SK-N-SH (cell line): Measurements from ENCODE around the gene CSNK1D. TPM values are rescaled to one million over a fixed set of nuclear protein-coding genes. Genes with fewer than 3 reads are reported as not detected.

Experiments used
- CTCF ChIA-PET: fragments of 300-600, 350-600 bp; formaldehyde crosslinking; extraction: SDS; loops from one replicate; lab custom pipeline; 2021; lab: Yijun Ruan, JAX
- POLR2A ChIA-PET: fragments of 350-600 bp; sonication (Branson Sonifier 250); formaldehyde crosslinking; extraction: SDS; loops from one replicate; lab custom pipeline; 2020; ENCODE audit warnings: antibody characterized with exemption, inconsistent platforms; lab: Yijun Ruan, JAX
- DNase-seq: peaks from one replicate; pipeline ENCODE4 v3.0.0; 2012
- H2AFZ ChIP-seq: fragments of 200-600 bp; sonication (generic); 2 replicates; pipeline ENCODE4 v1.8.1; 2016; ENCODE audit warnings: antibody characterized with exemption, mild to moderate bottlenecking, low read depth
- H3F3A ChIP-seq: fragments of 200-600 bp; sonication (generic); replicated peaks from 2 replicates; pipeline ENCODE3; 2016; ENCODE audit warnings: antibody characterized with exemption, mild to moderate bottlenecking; ENCODE audit not compliant: insufficient read depth
- H3K27ac ChIP-seq, 2 experiments: fragments of 200-500 bp in 1 of 2; fragments of 200-600 bp in 1 of 2; sonication (Bioruptor generic) in 1 of 2; sonication (generic), shearing (Covaris generic) in 1 of 2; 2 replicates each; pipeline versions ENCODE4 v1.5.1 to v1.6.1; 2014 to 2016; ENCODE audit warnings: low read depth in 2 of 2, inconsistent platforms in 1 of 2, low read length in 1 of 2, mild to moderate bottlenecking in 1 of 2, mixed read lengths in 1 of 2
- H3K27me3 ChIP-seq: fragments of 200-600 bp; sonication (generic), shearing (Covaris generic); 2 replicates; pipeline ENCODE4 v1.6.1; 2016; ENCODE audit warnings: mixed run types; ENCODE audit not compliant: insufficient read depth
- H3K36me3 ChIP-seq, 2 experiments: fragments of 200-500 bp in 1 of 2; fragments of 200-600 bp in 1 of 2; sonication (Bioruptor generic) in 1 of 2; sonication (generic) in 1 of 2; replicated peaks in 1 of 2; 2 replicates each; pipeline versions ENCODE3 to v1.5.1; 2014 to 2016; ENCODE audit warnings: low read length in 1 of 2, mild to moderate bottlenecking in 1 of 2; ENCODE audit not compliant: insufficient read depth in 2 of 2, control insufficient read depth in 1 of 2
- H3K4me1 ChIP-seq, 2 experiments: fragments of 200-500 bp in 1 of 2; fragments of 200-600 bp in 1 of 2; sonication (Bioruptor generic) in 1 of 2; sonication (generic), shearing (Covaris generic) in 1 of 2; 2 replicates each; pipeline versions ENCODE4 v1.5.1 to v1.6.1; 2014 to 2016; ENCODE audit warnings: low read depth in 1 of 2, low read length in 1 of 2, mixed run types in 1 of 2; ENCODE audit not compliant: insufficient read depth in 2 of 2, control insufficient read depth in 1 of 2
- H3K4me2 ChIP-seq: fragments of 200-600 bp; sonication (generic), shearing (Covaris generic); 2 replicates; pipeline ENCODE4 v1.6.1; 2017; ENCODE audit warnings: mixed run types
- H3K4me3 ChIP-seq, 2 experiments: fragments of 200-500 bp in 1 of 2; fragments of 200-600 bp in 1 of 2; sonication (Bioruptor generic) in 1 of 2; sonication (generic), shearing (Covaris generic) in 1 of 2; 2 replicates each; pipeline versions ENCODE4 v1.5.1 to v1.8.1; 2014 to 2016; ENCODE audit warnings: low read depth in 2 of 2, inconsistent platforms in 1 of 2, low read length in 1 of 2, mild to moderate bottlenecking in 1 of 2, mixed read lengths in 1 of 2, moderate library complexity in 1 of 2
- H3K79me2 ChIP-seq: fragments of 200-600 bp; sonication (generic); 2 replicates; pipeline ENCODE4 v1.8.1; 2017; ENCODE audit warnings: mild to moderate bottlenecking; ENCODE audit not compliant: insufficient read depth
- H3K9ac ChIP-seq: fragments of 200-600 bp; sonication (generic); 2 replicates; pipeline ENCODE4 v1.6.1; 2017; ENCODE audit warnings: mixed run types
- H3K9me2 ChIP-seq: fragments of 200-600 bp; sonication (generic); 2 replicates; pipeline ENCODE4 v1.6.1; 2017; ENCODE audit warnings: mixed run types
- H3K9me3 ChIP-seq: fragments of 200-600 bp; sonication (generic); 2 replicates; pipeline ENCODE4 v1.6.1; 2017; ENCODE audit warnings: mixed run types, mild to moderate bottlenecking, moderate library complexity
- H4K20me1 ChIP-seq: fragments of 200-600 bp; sonication (generic); 2 replicates; pipeline ENCODE4 v1.6.1; 2017; ENCODE audit warnings: mild to moderate bottlenecking, mixed run types; ENCODE audit not compliant: insufficient read depth
- EP300 ChIP-seq, 2 experiments: IDR thresholded peaks; 2 replicates each; pipeline versions ENCODE4 v1.4.0 to v1.6.1; 2012; ENCODE audit warnings: borderline replicate concordance in 1 of 2, low read depth in 1 of 2, low read length in 1 of 2
- EZH2phosphoT487 ChIP-seq: fragments of 200-600 bp; sonication (generic); IDR thresholded peaks from 2 replicates; pipeline ENCODE4 v1.6.1; 2017; ENCODE audit warnings: low read depth, mixed run types, mild to moderate bottlenecking, antibody characterized with exemption, moderate library complexity, borderline replicate concordance
- FOXM1 ChIP-seq: IDR thresholded peaks from 2 replicates; pipeline ENCODE4 v1.4.0; 2012; ENCODE audit warnings: low read depth, mild to moderate bottlenecking
- GABPA ChIP-seq: IDR thresholded peaks from 2 replicates; pipeline ENCODE4 v1.4.0; 2012; ENCODE audit warnings: low read depth, mild to moderate bottlenecking
- NRF1 ChIP-seq: IDR thresholded peaks from 2 replicates; pipeline ENCODE4 v1.6.1; 2012; ENCODE audit warnings: low read depth, mild to moderate bottlenecking, low read length
- RAD21 ChIP-seq: IDR thresholded peaks from 2 replicates; pipeline ENCODE4 v1.6.1; 2012; ENCODE audit warnings: mild to moderate bottlenecking, low read length
- RFX5 ChIP-seq: IDR thresholded peaks from 2 replicates; pipeline ENCODE4 v1.6.1; 2012; ENCODE audit warnings: mild to moderate bottlenecking, improper control_type of control experiment, low read length
- RXRA ChIP-seq: IDR thresholded peaks from 2 replicates; pipeline ENCODE4 v1.4.0; 2012; ENCODE audit warnings: low read depth, mild to moderate bottlenecking, borderline replicate concordance
- TAF1 ChIP-seq: IDR thresholded peaks from 2 replicates; pipeline ENCODE4 v1.6.1; 2012; ENCODE audit warnings: low read depth, mild to moderate bottlenecking, low read length, moderate library complexity, borderline replicate concordance
- TCF12 ChIP-seq: IDR thresholded peaks from 2 replicates; pipeline ENCODE4 v1.4.0; 2012
- WGBS: methylation state at CpG from one replicate; pipeline ENCODE4 v1.1.6; 2017; ENCODE audit warnings: low lambda C conversion rate; 5-methylcytosine and 5-hydroxymethylcytosine counted together
- polyA plus RNA-seq, 3 experiments: library from polyadenylated mRNA; depleted of rRNA; stranded (reverse); fragments of >200 nt; gene quantifications; 2 replicates each; pipeline ENCODE4 v1.2.3, GENCODE V29; 2012
- TF ChIP-seq, protein P1 (sequence below): fragments of 150-350 bp; IDR thresholded peaks from 2 replicates; pipeline ENCODE4 v1.6.1; 2017; ENCODE audit warnings: antibody characterized with exemption, low read length, low read depth, borderline replicate concordance
- TF ChIP-seq, protein P2 (sequence below): IDR thresholded peaks from 2 replicates; pipeline ENCODE4 v1.6.1; 2012; ENCODE audit warnings: mild to moderate bottlenecking, low read depth, low read length, moderate library complexity
- TF ChIP-seq, protein P3 (sequence below): IDR thresholded peaks from 2 replicates; pipeline ENCODE4 v1.4.0; 2012; ENCODE audit warnings: low read depth, borderline replicate concordance
- TF ChIP-seq, protein P4 (sequence below): fragments of 200-600 bp; sonication (generic); IDR thresholded peaks from 2 replicates; pipeline ENCODE4 v1.6.1; 2017; ENCODE audit warnings: antibody characterized with exemption, mild to moderate bottlenecking, moderate library complexity

The CSNK1D gene
- polyA plus RNA-seq, 1 of the 3 experiments (the other 2 are of a cell fraction) = 216 TPM

DNA sequence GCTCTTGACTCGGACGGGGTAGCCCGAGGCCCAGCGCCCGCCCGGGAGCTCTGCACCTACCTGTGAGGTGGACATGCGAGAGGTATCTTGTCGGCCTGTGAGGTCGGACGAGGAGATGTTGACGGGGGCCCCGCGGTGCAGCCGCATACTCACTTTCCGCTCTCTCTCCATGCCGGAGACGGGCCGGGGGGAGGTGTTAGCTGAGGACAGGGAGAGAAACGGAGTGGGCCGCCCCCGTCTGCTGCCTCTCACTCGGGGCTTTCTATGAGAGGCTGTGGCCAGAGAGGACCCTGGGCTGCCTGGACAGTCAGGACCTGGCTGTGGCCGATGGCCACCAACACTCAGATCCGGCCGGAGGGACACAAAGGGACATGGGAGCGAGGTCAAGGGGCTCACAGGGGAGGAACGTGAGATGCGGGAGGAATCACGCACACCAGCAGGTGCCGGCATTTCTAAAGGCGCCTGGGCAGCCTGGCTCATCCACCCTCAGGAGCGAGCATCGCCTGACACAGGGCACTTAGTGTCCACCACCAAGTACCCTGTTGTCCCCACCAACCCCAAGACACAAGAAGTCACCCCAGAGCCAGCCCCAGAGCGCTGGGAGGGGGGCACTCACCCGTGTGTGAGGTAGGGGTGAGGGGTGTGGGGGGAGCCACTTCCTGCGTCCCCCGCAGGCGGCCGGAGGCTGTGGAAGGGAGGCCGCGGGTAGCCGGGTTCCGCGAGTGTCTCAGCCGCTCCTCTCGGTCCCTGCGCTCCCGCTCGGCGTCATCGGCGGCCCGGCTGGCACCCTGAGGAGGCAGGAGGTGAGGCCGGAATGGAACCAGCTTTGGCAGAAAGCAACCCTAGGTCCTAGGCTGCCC, 24.5 kb downstream of the CSNK1D start:
- POLR2A ChIA-PET = interaction anchor here (0.6 to 1.5 kb wide), 2 partner anchors 13 to 18 kb away, joined by 3 read pairs; no protein-coding TSS in a partner anchor
- H3K9me3 ChIP-seq = no peaks in the 10 kb centered on the region
- no peak overlapping the region for H3K4me3 ChIP-seq
- H3K79me2 ChIP-seq = peaks cover 86% of the 10 kb centered on the region
- WGBS = 96% methylated on average over 48 of the region's 54 CpGs
- no peak for TF ChIP-seq RFX5
- TF ChIP-seq GABPA = no peak
- TF ChIP-seq EP300 (IDR thresholded peaks at IDR 0.05; ENCODE audit: borderline replicate concordance in 1 of 2, low read depth in 1 of 2, low read length in 1 of 2) = no peak
- no peak for TF ChIP-seq TCF12
- no peak for TF ChIP-seq FOXM1
- TF ChIP-seq NRF1 = no peak
- no peak for TF ChIP-seq EZH2phosphoT487
- no peak overlapping the region for H3K27ac ChIP-seq
- H3F3A ChIP-seq = peaks cover 46% of the 10 kb centered on the region
- H2AFZ ChIP-seq = no peak overlapping the region
- H3K36me3 ChIP-seq = peaks cover 66 to 94% of the 10 kb centered on the region in 2 experiments
- peak; percentile 46 for DNase-seq
- no peaks in the 10 kb centered on the region for H3K9me2 ChIP-seq
- H3K4me1 ChIP-seq = peaks cover 0 to 13% of the 10 kb centered on the region in 2 experiments; a peak in 3 of 4 replicates
- CTCF ChIA-PET = interaction anchor here (2.2 kb wide), 1 partner anchor 13 kb away, joined by 10 read pairs; no protein-coding TSS in a partner anchor
- peaks cover 96% of the 10 kb centered on the region for H4K20me1 ChIP-seq
- no peak overlapping the region for H3K4me2 ChIP-seq
- no peaks in the 10 kb centered on the region for H3K27me3 ChIP-seq
- no peak overlapping the region for H3K9ac ChIP-seq

DNA sequence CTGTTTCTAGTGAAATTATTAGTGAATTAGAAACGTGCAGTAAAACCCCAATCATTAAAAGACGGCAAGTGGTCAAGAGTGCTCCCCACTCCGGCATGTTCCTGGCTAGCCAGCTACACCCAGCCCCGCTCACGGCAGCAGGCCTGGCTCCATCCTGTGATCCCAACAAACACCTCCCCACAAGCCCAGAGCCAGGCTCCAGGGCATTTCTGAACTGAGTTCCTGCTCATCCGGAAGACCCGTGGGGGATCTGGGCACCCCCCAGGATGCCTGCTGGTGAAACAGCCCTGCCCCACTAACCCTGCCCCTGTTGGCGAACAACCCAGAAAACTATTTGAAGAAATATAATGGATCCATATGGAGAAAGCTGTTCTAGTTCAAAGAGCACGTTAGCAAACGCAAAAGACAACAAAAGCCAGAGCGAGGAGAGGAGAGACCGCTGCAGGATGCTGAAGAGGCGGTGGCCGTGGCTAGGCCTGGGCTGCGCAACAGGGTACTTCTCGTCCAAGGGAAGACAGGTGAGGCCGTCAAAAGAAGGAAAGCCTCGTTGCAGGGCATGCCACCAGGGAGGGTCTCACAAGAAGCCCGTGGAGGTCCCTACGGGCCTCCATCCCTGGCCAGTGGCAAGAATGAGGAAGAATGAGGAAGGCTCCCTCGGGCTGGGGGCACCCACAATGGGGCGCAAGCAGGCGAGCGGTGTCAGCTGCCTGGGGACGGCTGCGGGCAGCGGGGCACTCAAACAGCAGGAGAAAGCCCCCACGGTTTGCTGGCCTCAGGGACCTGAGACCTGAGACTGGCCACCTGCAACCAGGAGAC, 25.4 kb downstream of the CSNK1D start:
- WGBS = 90% methylated on average over 28 of the region's 28 CpGs
- peaks cover 56% of the 10 kb centered on the region for H3F3A ChIP-seq
- no peak overlapping the region for H3K9ac ChIP-seq
- DNase-seq = peak; percentile 42
- peaks cover 100% of the 10 kb centered on the region for H4K20me1 ChIP-seq
- H3K79me2 ChIP-seq = peaks cover 90% of the 10 kb centered on the region
- H3K27me3 ChIP-seq = no peaks in the 10 kb centered on the region
- H3K9me3 ChIP-seq = no peaks in the 10 kb centered on the region
- H3K36me3 ChIP-seq = peaks cover 67 to 98% of the 10 kb centered on the region in 2 experiments
- CTCF ChIA-PET = interaction anchor here (0.7 to 2.2 kb wide), 3 partner anchors 10 to 50 kb away, joined by 3 to 10 read pairs (median 5); no protein-coding TSS in a partner anchor
- H2AFZ ChIP-seq = no peak overlapping the region
- POLR2A ChIA-PET = interaction anchor here (0.6 kb wide), 1 partner anchor 17 kb away, joined by 3 read pairs; no protein-coding TSS in a partner anchor
- H3K4me2 ChIP-seq = no peak overlapping the region
- H3K4me1 ChIP-seq = peaks cover 8 to 13% of the 10 kb centered on the region in 2 experiments; a peak in 3 of 4 replicates
- no peak overlapping the region for H3K27ac ChIP-seq
- no peaks in the 10 kb centered on the region for H3K9me2 ChIP-seq
- H3K4me3 ChIP-seq = no peak overlapping the region
- no peak for TF ChIP-seq TAF1
- no peak for TF ChIP-seq TCF12
- TF ChIP-seq, protein P1, sequence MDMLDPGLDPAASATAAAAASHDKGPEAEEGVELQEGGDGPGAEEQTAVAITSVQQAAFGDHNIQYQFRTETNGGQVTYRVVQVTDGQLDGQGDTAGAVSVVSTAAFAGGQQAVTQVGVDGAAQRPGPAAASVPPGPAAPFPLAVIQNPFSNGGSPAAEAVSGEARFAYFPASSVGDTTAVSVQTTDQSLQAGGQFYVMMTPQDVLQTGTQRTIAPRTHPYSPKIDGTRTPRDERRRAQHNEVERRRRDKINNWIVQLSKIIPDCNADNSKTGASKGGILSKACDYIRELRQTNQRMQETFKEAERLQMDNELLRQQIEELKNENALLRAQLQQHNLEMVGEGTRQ = no peak
- TF ChIP-seq RXRA = no peak
- TF ChIP-seq, protein P2, sequence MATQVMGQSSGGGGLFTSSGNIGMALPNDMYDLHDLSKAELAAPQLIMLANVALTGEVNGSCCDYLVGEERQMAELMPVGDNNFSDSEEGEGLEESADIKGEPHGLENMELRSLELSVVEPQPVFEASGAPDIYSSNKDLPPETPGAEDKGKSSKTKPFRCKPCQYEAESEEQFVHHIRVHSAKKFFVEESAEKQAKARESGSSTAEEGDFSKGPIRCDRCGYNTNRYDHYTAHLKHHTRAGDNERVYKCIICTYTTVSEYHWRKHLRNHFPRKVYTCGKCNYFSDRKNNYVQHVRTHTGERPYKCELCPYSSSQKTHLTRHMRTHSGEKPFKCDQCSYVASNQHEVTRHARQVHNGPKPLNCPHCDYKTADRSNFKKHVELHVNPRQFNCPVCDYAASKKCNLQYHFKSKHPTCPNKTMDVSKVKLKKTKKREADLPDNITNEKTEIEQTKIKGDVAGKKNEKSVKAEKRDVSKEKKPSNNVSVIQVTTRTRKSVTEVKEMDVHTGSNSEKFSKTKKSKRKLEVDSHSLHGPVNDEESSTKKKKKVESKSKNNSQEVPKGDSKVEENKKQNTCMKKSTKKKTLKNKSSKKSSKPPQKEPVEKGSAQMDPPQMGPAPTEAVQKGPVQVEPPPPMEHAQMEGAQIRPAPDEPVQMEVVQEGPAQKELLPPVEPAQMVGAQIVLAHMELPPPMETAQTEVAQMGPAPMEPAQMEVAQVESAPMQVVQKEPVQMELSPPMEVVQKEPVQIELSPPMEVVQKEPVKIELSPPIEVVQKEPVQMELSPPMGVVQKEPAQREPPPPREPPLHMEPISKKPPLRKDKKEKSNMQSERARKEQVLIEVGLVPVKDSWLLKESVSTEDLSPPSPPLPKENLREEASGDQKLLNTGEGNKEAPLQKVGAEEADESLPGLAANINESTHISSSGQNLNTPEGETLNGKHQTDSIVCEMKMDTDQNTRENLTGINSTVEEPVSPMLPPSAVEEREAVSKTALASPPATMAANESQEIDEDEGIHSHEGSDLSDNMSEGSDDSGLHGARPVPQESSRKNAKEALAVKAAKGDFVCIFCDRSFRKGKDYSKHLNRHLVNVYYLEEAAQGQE = no peak
- TF ChIP-seq RAD21 = no peak
- TF ChIP-seq EZH2phosphoT487 = no peak
- TF ChIP-seq, protein P3, sequence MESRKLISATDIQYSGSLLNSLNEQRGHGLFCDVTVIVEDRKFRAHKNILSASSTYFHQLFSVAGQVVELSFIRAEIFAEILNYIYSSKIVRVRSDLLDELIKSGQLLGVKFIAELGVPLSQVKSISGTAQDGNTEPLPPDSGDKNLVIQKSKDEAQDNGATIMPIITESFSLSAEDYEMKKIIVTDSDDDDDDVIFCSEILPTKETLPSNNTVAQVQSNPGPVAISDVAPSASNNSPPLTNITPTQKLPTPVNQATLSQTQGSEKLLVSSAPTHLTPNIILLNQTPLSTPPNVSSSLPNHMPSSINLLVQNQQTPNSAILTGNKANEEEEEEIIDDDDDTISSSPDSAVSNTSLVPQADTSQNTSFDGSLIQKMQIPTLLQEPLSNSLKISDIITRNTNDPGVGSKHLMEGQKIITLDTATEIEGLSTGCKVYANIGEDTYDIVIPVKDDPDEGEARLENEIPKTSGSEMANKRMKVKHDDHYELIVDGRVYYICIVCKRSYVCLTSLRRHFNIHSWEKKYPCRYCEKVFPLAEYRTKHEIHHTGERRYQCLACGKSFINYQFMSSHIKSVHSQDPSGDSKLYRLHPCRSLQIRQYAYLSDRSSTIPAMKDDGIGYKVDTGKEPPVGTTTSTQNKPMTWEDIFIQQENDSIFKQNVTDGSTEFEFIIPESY = no peak
- TF ChIP-seq, protein P4, sequence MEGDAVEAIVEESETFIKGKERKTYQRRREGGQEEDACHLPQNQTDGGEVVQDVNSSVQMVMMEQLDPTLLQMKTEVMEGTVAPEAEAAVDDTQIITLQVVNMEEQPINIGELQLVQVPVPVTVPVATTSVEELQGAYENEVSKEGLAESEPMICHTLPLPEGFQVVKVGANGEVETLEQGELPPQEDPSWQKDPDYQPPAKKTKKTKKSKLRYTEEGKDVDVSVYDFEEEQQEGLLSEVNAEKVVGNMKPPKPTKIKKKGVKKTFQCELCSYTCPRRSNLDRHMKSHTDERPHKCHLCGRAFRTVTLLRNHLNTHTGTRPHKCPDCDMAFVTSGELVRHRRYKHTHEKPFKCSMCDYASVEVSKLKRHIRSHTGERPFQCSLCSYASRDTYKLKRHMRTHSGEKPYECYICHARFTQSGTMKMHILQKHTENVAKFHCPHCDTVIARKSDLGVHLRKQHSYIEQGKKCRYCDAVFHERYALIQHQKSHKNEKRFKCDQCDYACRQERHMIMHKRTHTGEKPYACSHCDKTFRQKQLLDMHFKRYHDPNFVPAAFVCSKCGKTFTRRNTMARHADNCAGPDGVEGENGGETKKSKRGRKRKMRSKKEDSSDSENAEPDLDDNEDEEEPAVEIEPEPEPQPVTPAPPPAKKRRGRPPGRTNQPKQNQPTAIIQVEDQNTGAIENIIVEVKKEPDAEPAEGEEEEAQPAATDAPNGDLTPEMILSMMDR = no peak
